Rectal smooth muscle tissue (tissue), 1 donor: ENCODE measurements around the gene PDE3A.

Source experiments
- H3K27ac ChIP-seq: one replicate; pipeline ENCODE4 v1.7.0; 2013; ENCODE audit warnings: low read depth, low read length, inconsistent platforms
- H3K27me3 ChIP-seq: one replicate; pipeline ENCODE4 v1.7.0; 2013; ENCODE audit warnings: low read length; ENCODE audit not compliant: control insufficient read depth, insufficient read depth
- H3K36me3 ChIP-seq: one replicate; pipeline ENCODE4 v1.7.0; 2013; ENCODE audit warnings: low read length; ENCODE audit not compliant: control insufficient read depth, insufficient read depth
- H3K4me1 ChIP-seq: one replicate; pipeline ENCODE4 v1.7.0; 2013; ENCODE audit warnings: low read length; ENCODE audit not compliant: control insufficient read depth, insufficient read depth
- H3K4me3 ChIP-seq: one replicate; pipeline ENCODE4 v1.7.0; 2013; ENCODE audit warnings: low read length
- H3K9ac ChIP-seq: one replicate; pipeline ENCODE4 v1.7.0; 2013; ENCODE audit warnings: low read length

Gene PDE3A

GRCh38 chr12:20731274-20731673 lies 362.9 kb downstream of the PDE3A start:
- Histone ChIP-seq H3K36me3 (no peaks in the 10 kb centered on the region), H3K27ac (no peak overlapping the region), H3K4me1 (no peaks in the 10 kb centered on the region), H3K4me3 (no peak overlapping the region), H3K27me3 (no peaks in the 10 kb centered on the region), H3K9ac (no peak overlapping the region)
